ENCODE data around the gene TROAP.
A peak's percentile ranks its signal among the peaks of the same experiment; 100 is the strongest.

TROAP gene

DNA sequence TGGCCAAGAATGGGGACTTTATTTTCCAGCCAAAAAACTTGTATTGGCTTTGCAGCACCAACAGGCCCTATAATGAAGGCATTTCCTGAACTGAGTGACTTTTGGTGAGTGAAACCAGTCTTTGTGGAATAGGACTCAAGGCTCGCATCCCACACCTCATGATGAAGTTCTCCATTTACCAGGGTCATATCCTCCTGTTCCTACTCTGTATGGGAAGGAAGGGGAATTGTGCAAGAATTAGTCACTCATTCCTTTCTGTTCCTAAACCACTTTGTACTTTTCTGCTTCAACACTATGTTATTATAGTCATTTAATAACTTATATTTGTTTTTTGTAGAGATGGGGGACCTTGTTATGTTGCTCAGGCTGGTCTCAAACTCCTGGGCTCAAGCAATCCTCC is 41.9 kb downstream of the TROAP start:
- TF ChIP-seq, protein P1, sequence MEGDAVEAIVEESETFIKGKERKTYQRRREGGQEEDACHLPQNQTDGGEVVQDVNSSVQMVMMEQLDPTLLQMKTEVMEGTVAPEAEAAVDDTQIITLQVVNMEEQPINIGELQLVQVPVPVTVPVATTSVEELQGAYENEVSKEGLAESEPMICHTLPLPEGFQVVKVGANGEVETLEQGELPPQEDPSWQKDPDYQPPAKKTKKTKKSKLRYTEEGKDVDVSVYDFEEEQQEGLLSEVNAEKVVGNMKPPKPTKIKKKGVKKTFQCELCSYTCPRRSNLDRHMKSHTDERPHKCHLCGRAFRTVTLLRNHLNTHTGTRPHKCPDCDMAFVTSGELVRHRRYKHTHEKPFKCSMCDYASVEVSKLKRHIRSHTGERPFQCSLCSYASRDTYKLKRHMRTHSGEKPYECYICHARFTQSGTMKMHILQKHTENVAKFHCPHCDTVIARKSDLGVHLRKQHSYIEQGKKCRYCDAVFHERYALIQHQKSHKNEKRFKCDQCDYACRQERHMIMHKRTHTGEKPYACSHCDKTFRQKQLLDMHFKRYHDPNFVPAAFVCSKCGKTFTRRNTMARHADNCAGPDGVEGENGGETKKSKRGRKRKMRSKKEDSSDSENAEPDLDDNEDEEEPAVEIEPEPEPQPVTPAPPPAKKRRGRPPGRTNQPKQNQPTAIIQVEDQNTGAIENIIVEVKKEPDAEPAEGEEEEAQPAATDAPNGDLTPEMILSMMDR (IDR thresholded peaks at IDR 0.05; ENCODE audit: low read depth, low read length): no peak
- DNase-seq (ENCODE audit: low read depth in 2 of 2): peak; percentile 83 to 91
- H3K4me3 ChIP-seq (replicated peaks in 1 of 2; ENCODE audit: low read depth in 2 of 2, low read length in 2 of 2): no peak overlapping the region

DNA sequence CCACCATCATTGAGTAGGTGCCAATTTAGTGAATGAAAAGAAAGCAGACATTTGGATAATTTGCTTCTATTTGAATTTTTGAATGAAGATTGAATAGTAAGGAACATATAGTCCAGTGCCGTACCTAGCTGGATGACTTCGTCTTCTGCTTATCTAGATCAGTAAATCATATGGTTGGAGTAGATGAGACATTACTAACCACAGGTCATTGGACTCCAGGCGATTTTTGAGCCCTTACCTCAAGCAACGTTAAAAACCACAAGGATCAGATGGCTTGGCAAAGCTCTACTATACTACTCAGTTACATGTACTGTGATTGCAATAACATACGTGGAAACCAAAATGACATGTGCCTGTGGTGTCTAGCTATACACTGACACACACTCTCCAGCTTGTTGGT is 42.5 kb downstream of the TROAP start:
- TF ChIP-seq, protein P1 (IDR thresholded peaks at IDR 0.05; ENCODE audit: low read depth, low read length): no peak
- peak; percentile 32 to 85 for DNase-seq (ENCODE audit: low read depth in 2 of 2)
- peak overlapping the region in 1 of 2 donors; percentile 81 for H3K4me3 ChIP-seq (replicated peaks in 1 of 2; ENCODE audit: low read depth in 2 of 2, low read length in 2 of 2)

DNA sequence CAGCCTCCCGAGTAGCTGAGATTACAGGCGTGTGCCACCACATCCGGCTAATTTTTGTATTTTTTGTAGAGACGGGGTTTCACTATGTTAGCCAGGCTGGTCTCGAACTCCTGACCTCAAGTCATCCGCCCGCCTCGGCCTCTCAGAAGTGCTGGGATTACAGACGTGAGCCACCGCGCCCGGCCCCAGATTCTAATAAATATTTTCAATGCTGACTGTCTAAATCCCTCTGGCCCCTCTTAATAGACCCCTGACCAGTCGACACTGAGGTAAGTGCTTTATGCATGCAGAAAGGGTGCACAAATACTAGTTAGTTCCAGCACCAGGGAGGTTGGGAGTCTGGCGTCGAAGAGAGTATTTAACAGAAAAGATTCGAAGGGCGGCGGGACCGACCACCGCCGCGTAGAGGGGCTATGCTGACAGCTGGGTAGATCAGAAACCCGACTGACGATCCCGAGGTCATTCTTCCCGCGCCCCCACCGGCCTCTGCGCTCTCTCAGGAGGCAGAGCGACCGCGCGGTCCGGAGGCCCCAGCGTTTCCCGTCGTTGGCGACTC is 43.1 kb downstream of the TROAP start:
- no peak for DNase-seq (ENCODE audit: low read depth in 2 of 2)
- TF ChIP-seq, protein P1 (IDR thresholded peaks at IDR 0.05; ENCODE audit: low read depth, low read length): no peak
- H3K4me3 ChIP-seq (replicated peaks in 1 of 2; ENCODE audit: low read depth in 2 of 2, low read length in 2 of 2): peak overlapping the region; percentile 71 to 81

- TF ChIP-seq, protein P1 (IDR thresholded peaks at IDR 0.05; ENCODE audit: low read depth, low read length): peak; percentile 2
- peak overlapping the region; percentile 71 to 81 for H3K4me3 ChIP-seq (replicated peaks in 1 of 2; ENCODE audit: low read depth in 2 of 2, low read length in 2 of 2)
- peak; percentile 94 to 97 for DNase-seq (ENCODE audit: low read depth in 2 of 2)
Measured at GRCh38 chr12:49366652-49367380, 43.8 kb downstream of the TROAP start.

DNA sequence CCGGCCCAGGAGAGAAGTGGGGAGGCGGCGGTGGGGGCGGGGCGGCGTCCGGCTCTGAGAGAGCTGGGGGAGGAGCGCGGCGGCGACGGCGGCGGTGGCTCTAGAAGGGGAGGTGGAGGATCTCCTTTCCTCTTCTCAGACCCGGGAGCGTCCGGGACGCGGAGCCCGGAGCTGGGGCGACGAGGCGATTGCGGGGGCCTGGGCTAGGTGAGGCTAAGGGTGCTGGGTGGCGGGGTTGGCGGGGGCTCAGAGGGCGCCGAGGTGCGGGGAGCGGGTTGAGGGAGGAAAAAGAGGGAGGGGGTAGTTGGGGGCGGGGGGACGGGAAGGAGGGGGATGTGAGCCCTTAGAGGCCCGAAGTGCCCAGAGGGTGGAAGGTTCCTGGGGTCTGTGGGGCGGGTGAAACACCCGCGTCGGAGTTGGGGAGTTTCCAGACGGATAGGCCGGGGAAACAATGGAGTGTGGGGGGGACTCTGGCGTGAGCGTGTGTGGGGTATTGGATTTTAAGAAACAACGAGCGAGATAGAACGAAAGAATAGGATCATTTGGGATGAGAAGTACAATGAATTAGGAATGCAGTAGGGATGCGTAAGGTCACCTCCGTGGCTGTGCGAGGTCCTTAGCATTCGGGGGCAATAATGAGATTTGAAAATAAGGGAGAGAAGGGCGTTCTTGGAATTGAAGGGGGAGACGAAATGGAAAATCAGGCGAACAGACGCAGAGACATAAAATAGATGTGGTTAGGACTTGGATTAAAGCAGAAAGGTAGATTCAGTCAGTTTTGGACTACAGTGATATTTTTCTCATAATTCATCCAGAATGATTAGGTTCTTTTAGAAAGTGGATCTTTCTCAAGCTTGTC is 44.6 kb downstream of the TROAP start, which contains the start of gene SPATS2:
Gene SPATS2, plus strand, starts transcription at position 82 of the 859 bp plus-strand sequence. CDS start 93,551 bp downstream, outside the sequence.
- peak; percentile 34 to 46 for DNase-seq (ENCODE audit: low read depth in 2 of 2)
- H3K4me3 ChIP-seq (replicated peaks in 1 of 2; ENCODE audit: low read depth in 2 of 2, low read length in 2 of 2): peak within 1 kb of the TSS; percentile 71 to 81
- TF ChIP-seq, protein P1 (IDR thresholded peaks at IDR 0.05; ENCODE audit: low read depth, low read length): no peak

GRCh38 chr12:49368240-49368600 is 45.2 kb downstream of the TROAP start:
- no peak for DNase-seq (ENCODE audit: low read depth in 2 of 2)
- TF ChIP-seq, protein P1 (IDR thresholded peaks at IDR 0.05; ENCODE audit: low read depth, low read length): no peak
- H3K4me3 ChIP-seq (replicated peaks in 1 of 2; ENCODE audit: low read depth in 2 of 2, low read length in 2 of 2): peak overlapping the region; percentile 69 to 81
